HepG2 (cell line): ENCODE data around the gene GPR12.

Experiments
- BHLHE40 ChIP-seq: IDR thresholded peaks from 2 replicates; pipeline ENCODE4 v1.6.1; 2011; ENCODE audit warnings: low read length, improper control_type of control experiment
- CEBPB ChIP-seq: IDR thresholded peaks from 2 replicates; pipeline ENCODE4 v1.6.1; 2011; ENCODE audit warnings: low read depth, low read length, improper control_type of control experiment, borderline replicate concordance
- CREM ChIP-seq, 2 experiments: sonication (generic) in 1 of 2; formaldehyde crosslinking in 1 of 2; IDR thresholded peaks; 2 replicates each; pipeline versions ENCODE4 v1.4.0 to v1.6.1; 2016 to 2020; ENCODE audit warnings: antibody characterized with exemption in 1 of 2, mild to moderate bottlenecking in 1 of 2, missing genetic modification reagents in 1 of 2
- CTCF ChIP-seq: sonication (generic); formaldehyde crosslinking; IDR thresholded peaks from 2 replicates; pipeline ENCODE4 v1.5.0; 2020; ENCODE audit warnings: mild to moderate bottlenecking, missing genetic modification reagents, moderate library complexity
- EZH2 ChIP-seq: conservative IDR thresholded peaks from 2 replicates; pipeline ENCODE4 v1.6.1; 2012; ENCODE audit warnings: mild to moderate bottlenecking, low read depth, low read length, moderate library complexity
- FOXK1 ChIP-seq: sonication (generic); formaldehyde crosslinking; IDR thresholded peaks from 2 replicates; pipeline ENCODE4 v1.4.0; 2020; ENCODE audit warnings: low read depth, missing genetic modification reagents, borderline replicate concordance
- HCFC1 ChIP-seq: fragments of 150-350 bp; IDR thresholded peaks from 2 replicates; pipeline ENCODE4 v1.6.1; 2014; ENCODE audit warnings: low read depth, low read length
- JUND ChIP-seq: sonication (generic); formaldehyde crosslinking; IDR thresholded peaks from 2 replicates; pipeline ENCODE4 v1.8.0; 2022; ENCODE audit warnings: mild to moderate bottlenecking, missing genetic modification reagents
- POLR2A ChIP-seq, 2 experiments: IDR thresholded peaks; 2 replicates each; pipeline ENCODE4 v1.6.1; 2011; ENCODE audit warnings: low read depth in 2 of 2, low read length in 2 of 2, mild to moderate bottlenecking in 1 of 2, moderate library complexity in 1 of 2; ENCODE audit not compliant: insufficient read depth in 1 of 2
- RBFOX2 ChIP-seq: fragments of 200-400 bp; formaldehyde crosslinking; IDR thresholded peaks from 2 replicates; pipeline ENCODE4 v1.6.1; 2017; ENCODE audit warnings: low read depth, mild to moderate bottlenecking, low read length
- TEF ChIP-seq: sonication (generic); formaldehyde crosslinking; IDR thresholded peaks from 2 replicates; pipeline ENCODE4 v1.5.0; 2020; ENCODE audit warnings: missing genetic modification reagents
- ZZZ3 ChIP-seq: sonication (generic); formaldehyde crosslinking; IDR thresholded peaks from 2 replicates; pipeline ENCODE4 v1.4.0; 2020; ENCODE audit warnings: missing genetic modification reagents, mild to moderate bottlenecking, borderline replicate concordance
- TF ChIP-seq, protein P1 (sequence below): IDR thresholded peaks from 2 replicates; pipeline ENCODE4 v1.6.1; 2012; ENCODE audit warnings: low read depth, low read length, improper control_type of control experiment

- TF ChIP-seq POLR2A (IDR thresholded peaks at IDR 0.05; ENCODE audit: insufficient read depth in 1 of 2, low read depth in 2 of 2, low read length in 2 of 2): no peak
- TF ChIP-seq CREM (IDR thresholded peaks at IDR 0.05): no peak
- no peak for TF ChIP-seq CREM (CRISPR knock-in tag; IDR thresholded peaks at IDR 0.05)
- no peak for TF ChIP-seq JUND
- TF ChIP-seq EZH2: no peak
- TF ChIP-seq CTCF (CRISPR knock-in tag): no peak
- no peak for TF ChIP-seq BHLHE40
- TF ChIP-seq, protein P1, sequence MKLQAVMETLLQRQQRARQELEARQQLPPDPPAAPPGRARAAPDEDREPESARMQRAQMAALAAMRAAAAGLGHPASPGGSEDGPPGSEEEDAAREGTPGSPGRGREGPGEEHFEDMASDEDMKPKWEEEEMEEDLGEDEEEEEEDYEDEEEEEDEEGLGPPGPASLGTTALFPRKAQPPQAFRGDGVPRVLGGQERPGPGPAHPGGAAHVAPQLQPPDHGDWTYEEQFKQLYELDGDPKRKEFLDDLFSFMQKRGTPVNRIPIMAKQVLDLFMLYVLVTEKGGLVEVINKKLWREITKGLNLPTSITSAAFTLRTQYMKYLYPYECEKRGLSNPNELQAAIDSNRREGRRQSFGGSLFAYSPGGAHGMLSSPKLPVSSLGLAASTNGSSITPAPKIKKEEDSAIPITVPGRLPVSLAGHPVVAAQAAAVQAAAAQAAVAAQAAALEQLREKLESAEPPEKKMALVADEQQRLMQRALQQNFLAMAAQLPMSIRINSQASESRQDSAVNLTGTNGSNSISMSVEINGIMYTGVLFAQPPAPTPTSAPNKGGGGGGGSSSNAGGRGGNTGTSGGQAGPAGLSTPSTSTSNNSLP: no peak
- no peak for TF ChIP-seq CEBPB
- no peak for TF ChIP-seq HCFC1
- no peak for TF ChIP-seq ZZZ3 (CRISPR knock-in tag)
- TF ChIP-seq RBFOX2: no peak
- TF ChIP-seq TEF (CRISPR knock-in tag): no peak
- no peak for TF ChIP-seq FOXK1
Measured at GRCh38 chr13:26727633-26728032, 33.0 kb downstream of the GPR12 start.
